Measurements from ENCODE around the gene GPC1.

The GPC1 gene

DNA sequence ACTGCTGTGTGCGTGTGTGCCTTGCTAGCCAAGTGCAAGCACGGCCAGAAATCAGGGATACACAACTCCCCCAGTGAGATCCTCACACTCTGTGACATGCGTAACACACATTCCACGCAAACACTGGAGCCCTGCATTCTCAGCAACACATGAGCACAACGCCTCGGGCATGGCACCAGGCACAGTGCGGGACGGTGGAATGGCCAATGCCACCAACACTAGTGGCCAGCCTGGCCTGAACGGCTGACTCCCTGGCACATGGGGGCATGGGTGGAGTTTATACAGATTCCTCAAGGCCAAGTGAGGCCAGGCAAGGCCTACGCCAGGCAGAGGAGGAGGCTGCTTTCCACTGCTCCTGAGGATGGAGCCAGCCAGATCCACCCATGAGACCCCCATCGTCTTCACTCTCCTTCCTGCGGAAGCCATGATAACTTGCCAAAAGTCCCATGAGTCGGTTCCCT, 66.1 kb downstream of the GPC1 start:
- DNase-seq: no peak

- DNase-seq: no peak
Measured at GRCh38 chr2:240502059-240502429, 66.6 kb downstream of the GPC1 start.

DNA sequence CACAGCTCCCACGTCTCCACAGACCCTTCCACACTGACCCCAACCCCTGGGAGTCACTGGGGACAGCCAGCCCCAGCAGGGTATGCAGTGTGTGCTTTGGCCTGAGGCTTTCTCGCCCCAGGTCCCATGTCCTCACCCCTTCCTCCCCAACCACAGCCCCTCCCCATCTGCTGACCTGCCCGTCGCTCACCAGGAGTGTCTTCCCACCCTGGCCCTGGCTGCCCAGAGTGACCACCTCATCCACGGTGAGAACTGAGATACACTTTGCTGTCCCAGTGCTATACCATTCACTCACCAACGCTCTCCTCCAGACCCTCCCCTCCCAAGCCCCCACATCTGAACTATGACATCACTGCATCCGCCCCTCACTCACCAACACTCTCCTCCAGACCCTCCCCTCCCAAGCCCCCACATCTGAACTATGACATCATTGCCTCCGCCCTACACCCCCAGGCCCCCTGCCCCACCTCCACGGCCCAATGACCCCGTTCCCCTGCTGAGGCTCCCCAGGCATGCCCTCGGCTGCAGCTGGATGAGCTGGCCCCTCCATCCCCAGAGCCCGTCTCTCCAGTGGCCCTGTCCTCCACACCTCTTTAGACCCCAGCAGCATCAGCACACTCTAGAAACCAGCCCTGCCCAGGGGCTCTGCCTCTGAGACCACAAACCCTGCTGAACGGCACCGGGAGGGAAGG, 67.1 kb downstream of the GPC1 start:
- DNase-seq: peak in 1 of 2 donors; percentile 6

DNA sequence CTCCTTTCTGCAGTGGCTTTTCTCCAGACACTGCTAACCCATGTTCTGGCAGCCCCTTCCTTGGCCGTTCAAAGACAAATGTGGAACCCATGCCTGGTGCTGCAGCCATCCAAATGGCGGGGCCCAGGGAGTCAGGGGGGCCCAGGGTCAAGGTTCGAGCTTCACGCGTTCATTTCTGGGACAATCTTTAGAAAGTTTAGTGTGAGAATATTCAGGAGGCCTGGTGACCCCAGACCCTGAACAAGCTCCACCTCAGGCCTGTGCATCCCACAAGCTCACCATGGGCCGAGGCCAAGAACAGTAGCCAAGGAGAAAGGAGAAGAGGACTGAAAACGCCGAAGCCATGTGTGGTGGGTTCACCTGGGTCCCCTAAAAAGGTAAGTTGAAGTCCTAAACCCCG, 67.9 kb downstream of the GPC1 start:
- DNase-seq: peak in 1 of 2 donors; percentile 13

DNA sequence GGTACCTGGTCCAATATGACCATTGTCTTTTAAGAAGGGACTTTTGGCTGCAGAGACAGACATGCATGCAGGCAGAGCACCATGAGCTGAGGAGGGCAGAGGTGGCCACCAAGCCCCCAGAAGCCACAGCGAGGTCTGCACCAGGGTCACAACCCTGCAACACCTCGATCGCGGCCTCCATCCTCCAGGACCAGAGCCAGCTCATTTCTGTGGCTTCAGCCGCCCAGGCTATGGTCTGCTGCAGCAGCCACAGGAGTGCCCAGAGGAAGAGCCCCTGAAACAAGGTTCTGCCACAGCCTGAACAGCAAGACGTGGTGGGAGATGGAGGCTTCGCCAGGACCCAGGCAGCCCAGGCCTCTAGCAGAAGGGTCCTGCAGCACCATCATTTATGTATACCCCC, 68.4 kb downstream of the GPC1 start:
- DNase-seq: peak in 1 of 2 donors; percentile 5

GRCh38 chr2:240505910-240506309, 70.4 kb downstream of the GPC1 start:
- no peak for DNase-seq

DNA sequence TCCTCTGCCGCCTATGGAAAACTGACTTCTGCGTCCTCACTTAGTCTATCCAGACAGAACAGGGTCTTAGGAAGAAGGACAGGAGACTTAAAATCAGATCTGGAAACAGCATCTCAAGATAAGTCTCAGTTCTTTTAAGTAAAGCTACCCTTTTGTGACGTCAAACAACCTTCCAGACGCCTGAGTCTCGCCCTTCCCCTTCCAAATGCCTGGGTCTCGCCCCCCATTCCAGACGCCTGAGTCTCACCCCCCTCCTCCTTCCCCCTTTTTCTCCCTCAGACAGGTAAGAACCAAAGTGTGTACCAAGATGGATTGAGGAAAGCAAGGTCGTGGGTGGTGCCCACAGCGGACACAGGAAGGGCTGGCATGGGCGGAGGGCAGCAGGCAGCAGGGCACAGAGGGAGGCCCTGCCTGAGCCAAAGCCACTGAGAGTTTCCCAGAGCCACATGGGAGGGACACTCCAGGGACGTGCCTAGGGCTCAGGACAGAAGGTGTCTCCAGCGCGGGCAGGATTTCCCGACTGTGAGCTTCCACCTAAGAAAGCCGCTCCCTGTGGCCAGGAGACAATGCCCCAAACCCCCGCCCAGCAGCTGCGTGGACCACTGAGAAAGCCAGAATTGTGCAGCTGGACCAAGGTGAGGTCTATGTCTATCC, 71.1 kb downstream of the GPC1 start:
- no peak for DNase-seq

DNA sequence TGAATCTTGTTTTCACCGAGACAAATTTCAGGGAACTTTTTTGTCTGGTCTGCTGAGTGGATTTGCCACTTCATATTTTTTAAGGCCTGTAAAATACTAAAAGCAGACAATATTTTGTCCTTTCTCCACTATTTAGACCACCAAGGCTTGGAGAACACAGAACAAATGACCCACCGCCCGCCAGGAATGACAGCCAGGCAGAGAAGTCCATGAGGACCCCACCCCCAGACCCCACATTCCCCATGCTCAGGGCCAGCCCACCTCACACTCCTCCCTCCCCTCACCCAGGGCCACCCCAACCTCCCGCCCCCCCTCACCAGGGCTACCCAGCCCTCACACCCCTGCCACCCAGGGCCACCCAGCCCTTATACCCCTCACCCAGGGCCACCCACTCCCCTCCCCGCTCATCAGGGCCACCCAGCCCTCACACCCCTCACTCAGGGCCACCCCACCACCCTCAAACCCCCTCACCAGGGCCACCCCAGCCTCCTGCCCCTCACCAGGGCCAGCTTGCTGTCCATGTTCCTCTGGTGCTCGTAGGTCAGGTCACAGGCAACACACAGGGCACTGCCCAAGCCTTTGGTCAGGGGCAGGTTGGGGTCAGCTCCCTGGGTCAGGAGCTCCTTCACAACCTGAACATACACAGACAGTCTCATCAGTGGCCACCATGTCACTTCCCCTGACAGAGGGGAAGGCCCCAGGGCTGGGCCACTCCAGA, 71.8 kb downstream of the GPC1 start:
- no peak for DNase-seq

GRCh38 chr2:240507778-240508251, 72.4 kb downstream of the GPC1 start:
- no peak for DNase-seq

GRCh38 chr2:240508832-240509545, 73.5 kb downstream of the GPC1 start:
- DNase-seq: no peak

- DNase-seq: no peak
Measured at GRCh38 chr2:240509667-240510512, 74.4 kb downstream of the GPC1 start.

- DNase-seq: no peak
Measured at GRCh38 chr2:240510513-240511210, 75.2 kb downstream of the GPC1 start.

- DNase-seq: no peak
Measured at GRCh38 chr2:240511351-240512108, 76.1 kb downstream of the GPC1 start.

GRCh38 chr2:240512109-240512485, 76.6 kb downstream of the GPC1 start:
- DNase-seq: no peak

GRCh38 chr2:240512666-240513535, 77.4 kb downstream of the GPC1 start:
- DNase-seq: no peak

- peak; percentile 87 to 88 for DNase-seq
Measured at GRCh38 chr2:240513549-240514287, 78.3 kb downstream of the GPC1 start.

GRCh38 chr2:240514631-240515030, 79.2 kb downstream of the GPC1 start:
- DNase-seq: peak in 1 of 2 donors; percentile 9

- DNase-seq: no peak
Measured at GRCh38 chr2:240517342-240517741, 81.9 kb downstream of the GPC1 start.

All from stimulated activated CD4-positive, alpha-beta T cell treated with anti-CD3 and anti-CD28 coated beads, Interleukin-2, amount 100 ng/mL, for 24 hours (primary cell).